ENCODE data around the gene FBLN2.

Gene FBLN2

DNA sequence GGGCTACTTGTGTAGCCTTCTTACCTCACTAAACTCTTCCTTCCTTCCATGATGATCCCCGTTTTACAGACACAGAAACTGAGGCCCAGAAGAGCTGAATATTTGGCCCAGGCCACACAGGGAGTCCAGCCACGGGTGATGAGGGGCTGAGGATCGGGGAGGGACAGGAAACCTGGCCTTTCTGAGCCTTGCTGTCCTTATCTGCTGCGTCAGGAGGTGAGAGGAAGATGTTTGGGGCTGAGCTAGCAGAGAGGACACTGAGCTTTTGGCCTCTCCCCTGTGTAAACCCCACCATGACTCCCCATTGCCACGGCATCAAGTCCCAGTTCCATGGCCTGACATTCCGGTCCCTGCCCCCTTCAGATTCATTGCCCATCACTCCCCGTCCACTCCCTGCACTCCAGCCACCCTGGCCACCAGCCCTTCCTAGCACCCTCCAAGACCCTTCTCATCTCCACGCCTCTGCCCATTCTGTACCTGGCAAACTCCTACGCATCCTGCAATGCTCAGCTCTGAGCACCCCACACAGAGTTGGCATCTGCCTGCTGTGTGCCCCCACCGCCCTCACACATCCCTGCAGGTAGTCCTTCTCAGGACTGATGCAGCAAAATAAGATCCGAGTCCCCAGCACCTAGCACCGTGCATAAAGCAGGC is 103.0 kb downstream of the FBLN2 start:
- TF ChIP-seq, protein P1, sequence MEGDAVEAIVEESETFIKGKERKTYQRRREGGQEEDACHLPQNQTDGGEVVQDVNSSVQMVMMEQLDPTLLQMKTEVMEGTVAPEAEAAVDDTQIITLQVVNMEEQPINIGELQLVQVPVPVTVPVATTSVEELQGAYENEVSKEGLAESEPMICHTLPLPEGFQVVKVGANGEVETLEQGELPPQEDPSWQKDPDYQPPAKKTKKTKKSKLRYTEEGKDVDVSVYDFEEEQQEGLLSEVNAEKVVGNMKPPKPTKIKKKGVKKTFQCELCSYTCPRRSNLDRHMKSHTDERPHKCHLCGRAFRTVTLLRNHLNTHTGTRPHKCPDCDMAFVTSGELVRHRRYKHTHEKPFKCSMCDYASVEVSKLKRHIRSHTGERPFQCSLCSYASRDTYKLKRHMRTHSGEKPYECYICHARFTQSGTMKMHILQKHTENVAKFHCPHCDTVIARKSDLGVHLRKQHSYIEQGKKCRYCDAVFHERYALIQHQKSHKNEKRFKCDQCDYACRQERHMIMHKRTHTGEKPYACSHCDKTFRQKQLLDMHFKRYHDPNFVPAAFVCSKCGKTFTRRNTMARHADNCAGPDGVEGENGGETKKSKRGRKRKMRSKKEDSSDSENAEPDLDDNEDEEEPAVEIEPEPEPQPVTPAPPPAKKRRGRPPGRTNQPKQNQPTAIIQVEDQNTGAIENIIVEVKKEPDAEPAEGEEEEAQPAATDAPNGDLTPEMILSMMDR (IDR thresholded peaks at IDR 0.05; ENCODE audit: low read depth, low read length): no peak
- DNase-seq (ENCODE audit: extremely low read depth, low read depth): no peak

DNA sequence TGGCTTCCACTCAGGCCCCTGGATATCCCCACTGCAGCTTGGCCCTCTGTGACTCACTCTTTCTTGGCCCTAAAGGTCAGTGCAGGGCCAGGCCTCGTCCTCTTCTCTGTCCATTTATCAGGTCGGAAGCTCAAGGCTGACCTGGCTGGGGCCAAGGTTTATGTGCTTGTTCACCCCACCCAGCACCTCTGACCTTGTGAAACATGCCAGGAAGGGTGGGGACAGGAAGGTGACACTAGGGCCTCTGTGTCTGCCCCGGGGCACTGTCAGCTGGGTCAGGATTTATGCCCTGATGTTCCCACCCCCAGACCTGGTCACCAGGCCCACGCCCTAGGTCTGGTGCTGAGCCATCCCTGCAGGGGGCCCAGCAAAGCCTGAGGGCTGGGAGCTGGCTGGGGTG is 103.8 kb downstream of the FBLN2 start:
- TF ChIP-seq, protein P1 (IDR thresholded peaks at IDR 0.05; ENCODE audit: low read depth, low read length): no peak
- DNase-seq (ENCODE audit: extremely low read depth, low read depth): no peak

DNA sequence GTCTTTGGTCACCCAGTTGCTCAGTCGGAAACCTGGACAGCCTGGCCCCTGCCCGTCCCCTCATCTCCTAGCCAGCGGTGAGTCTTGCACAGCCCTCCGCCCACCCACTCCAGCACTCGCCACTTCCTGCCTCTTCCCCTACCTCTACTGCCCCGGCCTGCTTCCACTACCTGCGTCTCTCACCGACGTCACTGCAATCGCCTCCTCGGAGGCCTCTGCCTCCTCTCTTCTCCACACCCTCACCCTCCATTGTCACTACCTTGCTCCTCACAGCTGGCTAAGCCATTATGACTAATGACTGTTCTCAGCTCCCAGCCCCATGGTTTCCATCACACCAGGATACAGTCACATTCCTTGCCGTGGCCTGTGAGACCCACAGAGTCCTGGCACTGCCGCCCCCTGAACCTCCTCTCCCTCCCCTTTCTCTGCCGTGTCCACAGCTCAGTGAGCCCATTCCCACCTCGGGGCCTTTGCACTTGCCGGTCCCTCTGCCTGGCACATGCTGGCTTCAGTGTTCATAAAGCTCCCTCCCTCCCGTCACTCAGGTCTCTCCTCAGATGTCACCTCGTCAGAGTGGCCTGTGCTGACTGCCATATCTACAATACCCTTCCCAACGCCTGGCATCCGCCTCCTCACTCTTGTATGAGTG is 104.8 kb downstream of the FBLN2 start:
- DNase-seq (ENCODE audit: extremely low read depth, low read depth): no peak
- TF ChIP-seq, protein P1 (IDR thresholded peaks at IDR 0.05; ENCODE audit: low read depth, low read length): no peak

DNA sequence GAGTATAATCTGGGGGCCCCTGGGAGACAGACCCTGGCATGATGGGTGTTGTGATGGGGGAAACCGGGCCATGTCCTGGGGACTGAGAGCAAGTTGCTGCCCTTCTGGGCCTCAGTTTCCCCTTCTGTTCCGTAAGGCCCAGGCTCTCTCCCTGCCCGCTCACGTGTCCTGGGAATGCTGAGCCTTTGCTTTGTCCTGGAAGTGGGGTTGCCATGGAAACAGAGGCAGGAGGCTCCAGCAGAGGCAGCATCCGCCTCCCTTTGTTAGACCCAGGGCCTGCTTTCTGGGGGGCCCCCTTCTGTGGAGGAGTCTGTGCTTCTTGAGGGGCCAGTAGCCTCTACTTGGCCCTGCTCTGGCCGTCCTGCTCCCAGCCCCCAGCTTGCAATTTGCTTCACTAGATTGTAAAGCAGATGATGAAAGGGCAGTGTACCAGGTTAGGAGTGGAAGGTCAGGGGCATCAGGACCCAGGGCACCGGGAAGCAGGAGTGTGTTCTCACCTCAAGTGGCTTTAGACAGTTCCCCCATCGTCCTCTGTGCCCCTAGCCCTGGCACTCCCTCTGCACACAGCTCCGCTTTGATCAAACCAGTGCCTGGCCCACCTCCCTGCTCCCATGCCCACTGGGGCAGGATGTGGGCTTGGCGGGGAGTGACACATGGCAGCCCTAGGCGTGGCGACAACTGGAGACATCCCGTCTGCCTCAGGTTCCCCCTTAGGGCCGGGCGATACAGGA is 105.6 kb downstream of the FBLN2 start:
- TF ChIP-seq, protein P1 (IDR thresholded peaks at IDR 0.05; ENCODE audit: low read depth, low read length): no peak
- DNase-seq (ENCODE audit: extremely low read depth, low read depth): no peak

DNA sequence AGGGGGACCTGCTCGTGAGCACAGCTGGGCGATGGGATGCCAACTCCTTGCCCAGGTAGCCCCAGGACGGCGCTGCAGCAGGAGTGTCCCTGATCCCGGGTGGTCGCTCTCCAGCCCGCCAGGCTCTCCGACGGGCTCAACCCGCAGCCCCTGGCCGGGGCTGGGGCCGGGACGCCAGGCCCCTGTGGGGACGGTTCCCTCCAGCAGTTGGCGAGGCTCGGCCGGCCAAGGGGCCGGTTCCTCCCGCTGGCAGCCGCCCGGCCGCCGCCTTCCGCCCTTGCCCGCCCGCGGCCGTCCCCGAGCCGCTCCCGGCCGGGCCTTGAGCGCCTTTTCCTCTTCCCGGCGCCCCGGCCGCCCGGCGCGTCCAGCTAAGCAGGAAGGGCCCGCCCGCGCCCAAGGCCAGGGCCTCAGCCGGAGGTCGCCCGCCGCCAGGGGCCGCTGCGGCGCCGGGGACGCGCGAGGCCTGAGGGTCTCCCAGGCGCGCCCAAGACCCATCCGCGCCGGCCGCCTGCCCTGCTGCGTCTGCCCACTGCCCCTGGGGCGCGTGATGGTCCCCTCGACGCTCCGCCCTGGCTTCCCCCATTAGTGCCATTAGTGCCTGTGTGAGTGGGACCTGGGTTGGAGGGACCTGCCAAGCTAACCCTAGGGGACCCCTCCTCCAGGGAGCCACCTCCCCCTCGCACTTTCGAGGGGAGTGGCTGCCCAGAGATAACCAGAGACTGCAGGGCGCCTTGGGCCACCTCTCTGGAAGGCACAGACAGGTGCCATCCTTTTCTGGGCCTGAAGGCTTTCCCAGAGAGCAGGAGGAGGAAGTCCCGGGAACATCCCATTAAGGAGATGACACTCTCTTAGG is 106.4 kb downstream of the FBLN2 start:
- no peak for DNase-seq (ENCODE audit: extremely low read depth, low read depth)
- TF ChIP-seq, protein P1 (IDR thresholded peaks at IDR 0.05; ENCODE audit: low read depth, low read length): no peak; the same call in 1 of the 2 replicates

DNA sequence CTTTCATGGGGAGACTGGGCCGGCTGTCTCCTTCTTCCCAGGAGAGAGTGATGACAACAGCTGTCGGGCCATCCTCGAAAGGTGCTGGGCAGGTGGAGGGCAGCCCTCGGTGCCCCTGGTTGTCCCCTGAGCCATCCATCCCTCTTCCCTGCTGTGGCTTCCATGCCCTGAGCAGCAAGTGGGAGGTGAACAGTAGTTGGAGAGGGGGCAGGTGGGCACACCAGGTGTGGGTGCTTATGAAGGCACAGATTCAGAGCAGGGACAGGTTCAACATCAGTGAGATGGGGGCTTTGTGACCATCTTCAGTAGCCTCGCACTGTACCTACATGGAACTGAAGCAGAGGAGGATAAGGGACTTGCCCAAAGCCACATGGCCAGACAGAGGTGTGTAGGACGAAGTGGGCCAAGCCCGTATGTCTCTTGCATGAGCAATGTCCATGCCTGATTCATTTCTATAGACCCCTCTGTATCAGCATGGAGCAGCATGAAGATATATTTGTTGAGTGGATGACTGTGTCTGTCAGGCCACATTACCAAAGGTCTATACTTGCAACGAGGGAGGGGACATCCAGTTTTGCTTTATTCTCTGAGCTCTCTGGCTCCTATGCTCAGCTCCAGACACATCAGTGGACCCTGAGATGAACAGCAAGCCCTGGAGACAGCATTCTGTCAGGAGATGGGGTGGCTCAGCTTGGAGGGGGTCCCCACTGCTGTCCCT is 107.8 kb downstream of the FBLN2 start:
- no peak for DNase-seq (ENCODE audit: extremely low read depth, low read depth)
- TF ChIP-seq, protein P1 (IDR thresholded peaks at IDR 0.05; ENCODE audit: low read depth, low read length): no peak; the same call in 1 of the 2 replicates
